Activated T-cell treated with anti-CD3 and anti-CD28 coated beads for 24 hours (primary cell): ENCODE data around the gene RFC4.
"Not testable (repeated sequence)": the region's sequence is repeated elsewhere in the genome, so short reads cannot be mapped to it uniquely, and the experiment has no call there.

Source experiments
- DNase-seq: peaks from one replicate; pipeline ENCODE4 v3.0.0-alpha.2; 2020; ENCODE audit warnings: low read depth

The RFC4 gene

DNA sequence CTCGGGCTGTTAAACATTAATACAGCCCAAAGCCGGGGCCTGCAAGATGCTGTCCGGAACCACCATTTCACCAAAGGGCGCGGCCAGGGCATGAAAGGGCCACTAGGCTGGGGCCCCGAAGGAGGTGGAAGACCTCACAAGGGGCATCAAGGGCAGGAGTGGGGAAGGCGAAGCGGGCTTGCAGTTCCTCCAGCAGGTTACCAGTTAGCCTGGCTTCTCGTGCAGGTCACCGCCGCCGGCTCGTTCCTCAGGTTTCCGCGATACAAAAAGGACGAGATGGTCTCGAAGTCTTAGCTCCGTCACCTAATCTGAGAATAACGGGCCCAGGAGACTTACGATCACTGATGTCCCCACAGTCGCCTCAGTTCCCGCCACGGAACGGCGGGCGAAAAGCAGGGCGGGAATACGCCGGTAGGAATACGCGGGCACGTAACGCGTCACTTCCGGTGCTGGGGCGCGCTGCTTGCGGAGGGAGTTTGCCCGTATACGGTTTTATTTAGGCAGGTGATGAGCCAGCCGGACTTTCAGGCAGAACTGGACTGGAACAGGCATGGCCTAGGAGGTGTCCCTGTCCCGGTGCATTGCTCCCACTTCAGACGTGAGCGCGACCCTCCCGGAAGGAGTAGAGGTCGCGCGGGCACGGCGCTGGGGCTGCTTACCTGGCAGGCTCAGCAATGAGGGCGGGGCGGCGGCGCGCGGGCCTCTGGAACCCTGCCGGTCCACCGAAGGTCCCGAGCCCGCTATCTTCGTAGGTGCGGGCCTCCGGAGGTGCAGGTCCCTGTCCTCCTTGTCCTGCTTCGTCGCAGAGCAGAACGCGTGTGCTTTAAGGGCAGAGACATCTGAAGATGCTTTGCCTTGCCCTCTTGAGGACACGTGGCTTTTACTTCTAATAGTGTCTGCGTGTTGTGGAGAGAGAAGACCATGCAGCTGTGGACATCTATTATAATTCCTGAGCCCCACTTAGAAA, at the start of gene RFC4:
RFC4 (minus strand) TSS at position 394 of the 967 bp plus-strand sequence. CDS start 1,769 bp downstream, outside the sequence.
- peak; percentile 85 for DNase-seq

DNA sequence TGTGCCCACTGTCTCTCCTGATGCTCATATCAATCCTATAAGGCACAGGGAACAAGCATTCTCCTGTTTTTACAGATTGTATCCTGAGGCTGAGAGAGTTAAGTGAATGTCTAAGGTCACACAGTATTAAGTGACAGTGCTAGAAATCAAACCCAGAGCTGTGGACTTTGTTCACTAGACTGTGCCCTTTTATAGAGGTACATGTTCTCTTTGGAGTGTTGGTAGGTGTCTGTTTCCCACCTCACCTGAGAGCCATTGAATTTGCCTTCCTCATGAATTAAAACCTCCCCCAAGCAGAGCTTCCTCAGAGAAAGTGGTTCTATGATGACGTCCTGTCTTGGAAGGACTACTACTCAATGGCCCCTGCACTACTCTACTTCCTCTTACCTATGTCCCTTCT, 48.7 kb upstream of the RFC4 start:
- no peak for DNase-seq

DNA sequence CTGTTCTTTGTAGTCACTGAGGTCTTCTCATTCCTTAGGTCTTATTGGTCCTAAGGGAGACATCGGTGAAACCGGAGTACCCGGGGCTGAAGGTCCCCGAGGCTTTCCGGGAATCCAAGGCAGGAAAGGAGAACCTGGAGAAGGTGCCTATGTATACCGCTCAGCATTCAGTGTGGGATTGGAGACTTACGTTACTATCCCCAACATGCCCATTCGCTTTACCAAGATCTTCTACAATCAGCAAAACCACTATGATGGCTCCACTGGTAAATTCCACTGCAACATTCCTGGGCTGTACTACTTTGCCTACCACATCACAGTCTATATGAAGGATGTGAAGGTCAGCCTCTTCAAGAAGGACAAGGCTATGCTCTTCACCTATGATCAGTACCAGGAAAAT, 47.9 kb upstream of the RFC4 start:
- DNase-seq = no peak

GRCh38 chr3:186852994-186853393, 46.7 kb upstream of the RFC4 start:
- DNase-seq = no peak

- not testable (repeated sequence) for DNase-seq
Measured at GRCh38 chr3:186851835-186852234, 45.6 kb upstream of the RFC4 start.

DNA sequence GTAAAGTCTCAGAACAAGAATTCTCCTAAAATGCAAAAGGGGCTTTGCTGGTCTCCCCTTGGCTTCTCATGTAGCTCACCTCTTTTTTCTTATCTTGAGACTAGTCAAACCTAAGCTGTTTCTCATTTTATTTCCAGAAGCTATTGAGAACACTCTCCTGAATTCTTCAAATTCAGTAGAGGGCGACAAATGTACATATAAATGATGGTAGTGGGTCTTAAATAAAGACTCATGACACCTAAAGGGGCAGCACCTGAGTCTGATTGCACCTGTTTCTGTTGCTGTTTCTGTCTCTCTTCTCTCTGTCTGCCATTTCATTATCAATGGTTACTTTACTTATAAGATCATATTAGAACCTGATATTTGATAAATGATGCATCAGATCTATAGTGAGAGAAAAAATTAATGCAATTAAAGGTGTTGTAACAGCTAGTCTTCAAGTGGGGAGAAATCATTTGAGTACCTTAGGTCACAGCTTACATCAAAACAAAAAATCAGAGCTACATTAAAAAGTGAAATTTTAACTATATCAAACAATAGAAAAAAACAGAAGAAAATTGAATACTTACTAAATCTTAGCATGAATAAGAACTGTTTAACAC, 43.2 kb upstream of the RFC4 start:
- no peak for DNase-seq

DNA sequence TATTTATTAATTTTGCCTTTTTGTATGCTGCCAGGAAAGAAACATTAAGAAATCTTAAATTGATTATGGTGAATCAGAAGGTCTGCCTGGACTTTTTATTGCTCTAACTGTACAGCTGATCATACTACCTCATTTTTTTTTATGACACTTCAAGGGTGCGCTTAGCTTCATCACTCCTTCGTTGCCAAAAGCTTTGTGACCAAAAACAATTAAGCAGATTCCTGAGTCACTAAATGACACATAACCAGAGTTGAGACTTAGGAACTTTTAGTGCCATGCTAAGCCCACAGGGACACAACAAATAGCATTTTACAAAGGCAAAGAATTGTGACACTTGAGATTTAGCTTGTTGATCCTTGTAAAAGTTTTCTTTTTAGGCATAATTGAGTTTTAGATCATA, 41.2 kb upstream of the RFC4 start:
- DNase-seq = no peak

DNA sequence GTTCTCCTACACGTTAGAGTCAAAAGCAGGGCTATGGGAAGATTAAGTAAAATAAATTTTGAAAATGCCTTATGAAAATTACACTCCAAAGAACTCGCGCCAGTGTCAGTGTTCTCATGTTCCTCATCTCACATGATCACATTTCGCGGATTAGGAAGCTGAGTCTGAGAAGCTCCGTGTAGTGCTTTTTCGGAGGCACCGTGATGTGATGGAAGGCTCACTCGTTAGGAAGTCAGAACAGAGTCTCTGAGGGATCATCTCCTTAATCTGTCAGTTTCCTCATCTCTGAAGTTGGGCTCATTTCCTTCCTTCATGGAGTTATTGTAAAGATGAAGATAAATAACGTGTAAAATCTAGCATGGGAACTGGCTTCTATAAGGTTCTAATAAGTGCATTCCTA, 39.5 kb upstream of the RFC4 start:
- no peak for DNase-seq

DNA sequence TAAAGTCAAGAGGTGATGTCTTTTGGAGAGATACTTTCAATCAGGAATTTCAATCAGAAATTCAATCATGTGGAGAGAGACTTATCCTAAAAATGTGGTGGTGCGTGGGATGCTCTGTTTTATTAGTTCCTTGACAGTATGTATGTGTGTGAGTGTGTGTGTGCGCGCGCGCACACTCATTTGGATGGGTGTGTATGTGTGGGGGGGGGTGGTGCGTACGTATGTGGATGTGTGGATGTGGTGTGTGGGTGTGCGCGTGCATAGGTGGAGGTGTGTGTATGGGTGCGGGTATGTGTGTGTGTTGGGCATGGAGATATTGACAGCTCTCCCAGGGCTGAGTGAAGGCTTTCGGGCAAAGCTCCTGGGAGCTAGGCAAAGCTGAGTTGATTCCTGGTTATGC, 38.6 kb upstream of the RFC4 start:
- no peak for DNase-seq

GRCh38 chr3:186843039-186843432, 36.8 kb upstream of the RFC4 start:
- no peak for DNase-seq

- no peak for DNase-seq
Measured at GRCh38 chr3:186842426-186843038, 36.2 kb upstream of the RFC4 start, which contains the start of gene ADIPOQ. ADIPOQ (plus strand) TSS chr3:186842710; CDS start chr3:186853059, 10,349 bp downstream.

GRCh38 chr3:186841620-186842019, 35.3 kb upstream of the RFC4 start:
- DNase-seq = no peak

DNA sequence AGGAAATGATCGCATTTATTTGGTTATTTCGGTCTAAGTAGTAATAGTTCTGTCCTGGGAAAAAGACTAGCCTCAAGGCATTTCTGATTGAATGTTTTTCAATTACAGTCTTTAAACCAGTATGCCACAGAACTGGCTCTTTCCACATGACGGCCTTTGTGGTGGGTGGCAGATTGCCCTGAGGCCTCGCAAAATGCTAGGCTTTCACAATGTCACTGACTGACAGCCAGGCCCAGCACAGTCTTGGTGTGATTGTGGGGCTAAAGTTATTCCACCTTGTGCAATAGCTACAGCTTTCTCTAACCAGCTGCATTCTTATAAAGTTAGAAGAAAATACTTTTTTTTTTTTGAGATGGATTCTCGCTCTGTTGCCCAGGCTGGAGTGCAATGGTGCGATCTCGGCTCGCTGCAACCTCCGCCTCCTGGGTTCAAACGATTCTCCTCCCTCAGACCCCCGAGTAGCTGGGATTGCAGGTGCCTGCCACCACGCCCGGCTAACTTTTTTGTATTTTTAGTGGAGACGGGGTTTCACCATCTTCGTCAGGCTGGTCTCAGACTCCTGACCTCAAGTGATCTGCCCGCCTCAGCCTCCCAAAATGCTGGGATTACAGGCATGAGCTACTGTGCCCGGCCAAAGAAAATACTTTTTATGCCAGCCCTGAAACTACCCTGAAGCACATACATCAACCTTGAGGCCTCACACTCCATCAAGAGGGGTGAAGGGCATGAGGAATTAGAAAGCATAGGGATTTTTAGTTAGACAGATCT, 33.8 kb upstream of the RFC4 start:
- no peak for DNase-seq

- DNase-seq = no peak
Measured at GRCh38 chr3:186832276-186832675, 26.0 kb upstream of the RFC4 start.

- no peak for DNase-seq
Measured at GRCh38 chr3:186831798-186832197, 25.5 kb upstream of the RFC4 start.

GRCh38 chr3:186828340-186828739, 22.1 kb upstream of the RFC4 start:
- DNase-seq = no peak

GRCh38 chr3:186826976-186827857, 20.9 kb upstream of the RFC4 start:
- peak; percentile 81 for DNase-seq

- DNase-seq = no peak
Measured at GRCh38 chr3:186826410-186826975, 20.2 kb upstream of the RFC4 start.

- DNase-seq = no peak
Measured at GRCh38 chr3:186825872-186826409, 19.7 kb upstream of the RFC4 start.

- DNase-seq = peak; percentile 45
Measured at GRCh38 chr3:186825294-186825821, 19.1 kb upstream of the RFC4 start.
